Neutrophil (primary cell): ENCODE results near the gene COX8C.
A peak's percentile ranks its signal among the peaks of the same experiment; 100 is the strongest.

ENCODE experiments used
- H3K27ac ChIP-seq: fragments of 200-600 bp; sonication (generic); 2 replicates; pipeline ENCODE4 v1.5.1; 2016; ENCODE audit warnings: mild to moderate bottlenecking, moderate library complexity
- H3K27me3 ChIP-seq: fragments of 200-600 bp; sonication (generic); 2 replicates; pipeline ENCODE4 v1.6.0; 2016; ENCODE audit warnings: mild to moderate bottlenecking
- H3K36me3 ChIP-seq: fragments of 200-600 bp; sonication (generic); 2 replicates; pipeline ENCODE4 v1.5.1; 2017
- H3K4me1 ChIP-seq, 2 experiments: fragments of 200-600 bp in 1 of 2; sonication (generic) in 1 of 2; 1 replicate in 1 of 2; 2 replicates in 1 of 2; pipeline versions ENCODE4 v1.5.1 to v1.6.1; 2013 to 2016; ENCODE audit warnings: low read depth in 1 of 2, low read length in 1 of 2, mild to moderate bottlenecking in 1 of 2, moderate library complexity in 1 of 2; ENCODE audit not compliant: control insufficient read depth in 1 of 2, insufficient read depth in 1 of 2
- H3K4me3 ChIP-seq, 2 experiments: fragments of 200-600 bp in 1 of 2; sonication (generic) in 1 of 2; 1 replicate in 1 of 2; 2 replicates in 1 of 2; pipeline ENCODE4 v1.5.1; 2013 to 2016; ENCODE audit warnings: low read depth in 1 of 2, low read length in 1 of 2, mild to moderate bottlenecking in 1 of 2, moderate library complexity in 1 of 2
- H3K9me3 ChIP-seq: fragments of 200-600 bp; sonication (generic); 2 replicates; pipeline ENCODE4 v1.5.1; 2016
- TF ChIP-seq, protein P1 (sequence below): fragments of 200-600 bp; sonication (generic); IDR thresholded peaks from 2 replicates; pipeline ENCODE4 v1.5.1; 2016; ENCODE audit warnings: antibody characterized with exemption

COX8C gene

DNA sequence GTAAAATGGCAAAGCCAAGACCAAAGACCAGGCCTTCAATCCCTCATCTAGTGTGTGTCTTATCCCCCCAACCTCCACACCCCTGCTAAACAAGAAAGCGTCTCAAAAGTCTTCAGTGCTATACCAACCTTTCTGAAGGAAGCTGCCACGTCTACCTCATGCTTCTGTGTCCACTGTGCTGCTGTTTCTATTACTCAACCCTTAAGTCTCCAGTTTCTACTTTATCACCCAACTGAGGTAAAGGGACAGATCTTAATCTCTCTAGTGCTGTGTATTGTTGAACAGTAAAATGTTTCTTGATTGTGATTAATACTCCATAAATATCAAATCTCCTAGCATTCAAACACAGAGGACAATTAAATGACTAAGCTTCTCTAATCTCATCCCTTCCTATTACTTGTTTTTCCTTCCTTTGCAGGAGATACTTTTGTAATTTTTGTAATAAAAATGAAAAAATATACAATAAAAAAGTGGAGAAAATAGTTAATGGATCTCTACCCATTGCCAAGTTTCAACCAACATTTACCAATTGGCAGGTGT lies 37.5 kb upstream of the COX8C start:
- TF ChIP-seq, protein P1, sequence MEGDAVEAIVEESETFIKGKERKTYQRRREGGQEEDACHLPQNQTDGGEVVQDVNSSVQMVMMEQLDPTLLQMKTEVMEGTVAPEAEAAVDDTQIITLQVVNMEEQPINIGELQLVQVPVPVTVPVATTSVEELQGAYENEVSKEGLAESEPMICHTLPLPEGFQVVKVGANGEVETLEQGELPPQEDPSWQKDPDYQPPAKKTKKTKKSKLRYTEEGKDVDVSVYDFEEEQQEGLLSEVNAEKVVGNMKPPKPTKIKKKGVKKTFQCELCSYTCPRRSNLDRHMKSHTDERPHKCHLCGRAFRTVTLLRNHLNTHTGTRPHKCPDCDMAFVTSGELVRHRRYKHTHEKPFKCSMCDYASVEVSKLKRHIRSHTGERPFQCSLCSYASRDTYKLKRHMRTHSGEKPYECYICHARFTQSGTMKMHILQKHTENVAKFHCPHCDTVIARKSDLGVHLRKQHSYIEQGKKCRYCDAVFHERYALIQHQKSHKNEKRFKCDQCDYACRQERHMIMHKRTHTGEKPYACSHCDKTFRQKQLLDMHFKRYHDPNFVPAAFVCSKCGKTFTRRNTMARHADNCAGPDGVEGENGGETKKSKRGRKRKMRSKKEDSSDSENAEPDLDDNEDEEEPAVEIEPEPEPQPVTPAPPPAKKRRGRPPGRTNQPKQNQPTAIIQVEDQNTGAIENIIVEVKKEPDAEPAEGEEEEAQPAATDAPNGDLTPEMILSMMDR, result no peak
- Histone ChIP-seq H3K27me3 (no peaks in the 10 kb centered on the region), H3K4me1 (peaks cover 19 to 28% of the 10 kb centered on the region in 2 experiments)

DNA sequence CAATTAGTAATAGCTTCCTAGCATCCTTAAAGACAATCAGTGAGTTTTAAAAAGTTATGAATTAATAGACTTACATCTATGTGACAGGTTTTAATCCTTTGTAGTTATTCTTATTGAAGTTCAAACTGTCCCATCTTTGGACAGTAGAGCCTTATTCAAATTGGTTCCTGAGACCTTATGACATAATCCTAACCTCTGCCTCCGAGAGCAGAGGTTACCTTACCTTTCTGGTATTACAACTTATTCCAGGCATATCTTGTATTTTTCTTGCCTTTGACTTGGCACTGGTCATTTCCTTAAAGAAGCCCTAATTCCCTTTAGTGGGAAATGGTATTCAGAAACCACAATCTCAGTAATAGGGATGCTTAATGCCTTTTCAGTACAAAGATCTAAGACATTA lies 35.9 kb upstream of the COX8C start:
- H3K36me3 ChIP-seq, result no peaks in the 10 kb centered on the region

More for the DNA sequence above, 37.5 kb upstream of the COX8C start:
- no peak overlapping the region for H3K4me3 ChIP-seq
- no peaks in the 10 kb centered on the region for H3K9me3 ChIP-seq
- no peaks in the 10 kb centered on the region for H3K36me3 ChIP-seq
- no peak overlapping the region for H3K27ac ChIP-seq

DNA sequence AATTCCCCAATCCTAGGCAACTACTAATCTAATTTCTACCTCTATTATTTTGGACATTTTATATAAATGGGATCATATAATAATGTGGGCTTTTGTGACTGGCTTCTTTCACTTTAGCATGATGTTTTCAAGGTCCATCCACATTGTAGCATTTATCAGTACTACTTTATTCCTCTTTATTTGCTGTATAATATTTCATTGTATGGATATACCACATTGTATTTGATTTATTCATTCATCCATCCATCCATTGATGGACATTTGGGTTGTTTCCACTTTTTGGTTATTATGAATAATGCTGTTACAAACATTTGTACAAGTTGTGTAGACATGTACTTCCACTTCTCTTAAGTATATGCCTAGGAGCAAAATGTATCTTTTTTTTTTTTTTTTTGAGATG lies 31.4 kb upstream of the COX8C start:
- Histone ChIP-seq H3K4me1 (peaks cover 25 to 33% of the 10 kb centered on the region in 2 experiments), H3K27me3 (no peaks in the 10 kb centered on the region), H3K4me3 (no peak overlapping the region), H3K9me3 (no peaks in the 10 kb centered on the region), H3K36me3 (no peaks in the 10 kb centered on the region), H3K27ac (no peak overlapping the region)
- TF ChIP-seq, protein P1, result no peak

More for the DNA sequence above, 35.9 kb upstream of the COX8C start:
- Histone ChIP-seq H3K4me3 (no peak overlapping the region), H3K4me1 (peaks cover 9 to 14% of the 10 kb centered on the region in 2 experiments), H3K27me3 (no peaks in the 10 kb centered on the region), H3K9me3 (no peaks in the 10 kb centered on the region), H3K27ac (no peak overlapping the region)
- TF ChIP-seq, protein P1, result no peak

DNA sequence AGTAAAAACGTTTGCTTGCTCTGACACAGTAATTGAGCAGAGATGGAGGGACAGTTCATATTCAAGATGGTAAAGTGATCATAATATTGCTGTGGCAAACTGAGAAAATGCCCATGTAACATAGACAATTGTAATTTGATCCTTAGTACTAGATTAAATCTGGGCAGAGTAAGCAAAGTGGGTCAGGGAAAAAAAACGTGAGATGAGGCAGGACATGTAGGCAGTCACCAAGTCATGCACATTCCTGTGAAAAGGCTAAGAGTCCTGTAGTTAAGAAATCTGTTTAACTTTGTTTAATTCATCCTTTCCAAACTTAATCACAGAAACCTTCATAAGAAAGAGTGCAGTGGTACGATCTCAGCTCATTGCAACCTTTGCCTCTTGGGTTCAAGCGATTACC lies 30.3 kb upstream of the COX8C start:
- H3K27me3 ChIP-seq, result no peaks in the 10 kb centered on the region
- H3K27ac ChIP-seq, result no peak overlapping the region
- no peaks in the 10 kb centered on the region for H3K9me3 ChIP-seq
- no peaks in the 10 kb centered on the region for H3K36me3 ChIP-seq
- TF ChIP-seq, protein P1, result no peak
- H3K4me1 ChIP-seq, result peaks cover 29 to 34% of the 10 kb centered on the region in 2 experiments
- no peak overlapping the region for H3K4me3 ChIP-seq

DNA sequence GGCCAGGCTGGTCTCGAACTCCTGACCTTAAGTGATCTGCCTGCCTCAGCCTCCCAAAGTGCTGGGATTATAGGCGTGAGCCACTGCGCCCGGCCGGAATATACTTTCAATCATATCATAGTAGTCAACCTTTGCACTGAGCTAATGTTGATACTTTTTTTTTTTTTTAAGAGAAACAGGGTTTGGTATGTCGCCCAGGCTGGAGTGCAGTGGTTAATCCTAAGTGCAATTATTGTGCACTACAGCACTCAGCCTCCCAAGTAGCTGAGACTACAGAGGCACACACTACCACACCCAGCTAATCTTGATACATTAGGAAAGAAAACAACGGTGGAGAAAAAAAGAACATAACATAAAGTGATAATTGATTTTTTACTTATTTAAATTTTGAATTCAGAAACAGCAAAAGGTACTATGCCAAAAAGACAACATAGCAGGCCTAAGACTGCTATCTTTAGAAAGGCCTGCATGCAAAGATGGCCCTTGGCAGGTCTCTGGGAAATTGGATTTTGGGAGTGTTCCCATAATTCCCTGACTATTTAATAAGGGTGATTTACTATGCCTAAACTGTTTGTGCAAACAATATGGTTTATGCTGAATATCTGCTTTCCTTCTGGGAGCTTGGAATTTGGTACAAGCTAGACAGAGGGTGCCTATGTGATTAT lies 29.6 kb upstream of the COX8C start:
- peak overlapping the region in 1 of 2 experiments; percentile 4 for H3K4me3 ChIP-seq
- H3K27ac ChIP-seq, result peak overlapping the region; percentile 68
- H3K9me3 ChIP-seq, result no peaks in the 10 kb centered on the region
- H3K4me1 ChIP-seq, result peaks cover 29 to 34% of the 10 kb centered on the region in 2 experiments
- no peaks in the 10 kb centered on the region for H3K27me3 ChIP-seq
- TF ChIP-seq, protein P1, result no peak
- H3K36me3 ChIP-seq, result no peaks in the 10 kb centered on the region
